Measurements from ENCODE around the gene NDUFB6. TPM values are rescaled to one million over a fixed set of nuclear protein-coding genes. Genes with fewer than 3 reads are reported as not detected.

The NDUFB6 gene
- total and polyA plus RNA-seq, 2 of the 4 experiments (the other 2 are of a cell fraction), result 24.2 to 51.0 TPM

DNA sequence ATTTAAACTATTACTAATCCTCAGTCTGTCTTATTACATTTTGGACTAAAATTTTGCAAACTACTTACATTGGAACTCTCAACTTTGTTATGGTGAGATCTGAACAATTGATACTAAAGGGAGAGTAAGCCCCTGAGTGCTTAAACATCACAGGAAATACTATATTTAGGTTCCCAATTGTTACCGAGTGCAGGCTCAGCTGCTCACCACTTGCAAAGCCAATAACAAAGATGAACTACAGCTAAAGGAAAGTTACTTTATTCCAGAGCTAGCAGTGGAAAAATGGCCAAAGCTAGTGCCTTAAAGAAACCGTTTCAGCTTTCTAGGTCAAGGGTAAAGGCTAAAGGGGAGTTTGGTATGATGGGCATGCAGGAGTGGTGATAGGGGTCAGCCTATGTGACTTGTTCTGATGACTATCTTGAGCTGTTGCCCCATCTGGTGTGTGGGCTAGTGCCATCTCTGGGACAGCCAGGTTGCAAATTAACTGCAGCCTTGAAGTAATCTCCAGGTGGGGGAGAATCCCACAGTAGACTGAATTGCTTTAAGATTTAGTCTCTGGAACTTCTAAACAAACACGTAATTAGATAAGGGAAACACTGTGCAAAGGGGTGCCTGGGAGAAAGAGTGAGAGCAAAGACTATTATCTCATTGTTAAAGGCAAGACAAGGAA is 7.8 kb upstream of the NDUFB6 start:
- H3K9me3 ChIP-seq (ENCODE audit: control insufficient read depth, insufficient read depth, low read length), result no peaks in the 10 kb centered on the region
- TF ChIP-seq, protein P1, sequence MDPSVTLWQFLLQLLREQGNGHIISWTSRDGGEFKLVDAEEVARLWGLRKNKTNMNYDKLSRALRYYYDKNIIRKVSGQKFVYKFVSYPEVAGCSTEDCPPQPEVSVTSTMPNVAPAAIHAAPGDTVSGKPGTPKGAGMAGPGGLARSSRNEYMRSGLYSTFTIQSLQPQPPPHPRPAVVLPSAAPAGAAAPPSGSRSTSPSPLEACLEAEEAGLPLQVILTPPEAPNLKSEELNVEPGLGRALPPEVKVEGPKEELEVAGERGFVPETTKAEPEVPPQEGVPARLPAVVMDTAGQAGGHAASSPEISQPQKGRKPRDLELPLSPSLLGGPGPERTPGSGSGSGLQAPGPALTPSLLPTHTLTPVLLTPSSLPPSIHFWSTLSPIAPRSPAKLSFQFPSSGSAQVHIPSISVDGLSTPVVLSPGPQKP (IDR thresholded peaks at IDR 0.05; ENCODE audit: borderline replicate concordance, low read depth, low read length), result no peak
- TF ChIP-seq RFX5 (IDR thresholded peaks at IDR 0.05; ENCODE audit: low read depth, low read length) (no peak), NFE2L2 (IDR thresholded peaks at IDR 0.05; ENCODE audit: low read depth, low read length) (no peak), RAD21 (IDR thresholded peaks at IDR 0.05; ENCODE audit: low read length) (no peak), CEBPB (IDR thresholded peaks at IDR 0.05; ENCODE audit: low read depth, low read length) (no peak), SMC3 (IDR thresholded peaks at IDR 0.05; ENCODE audit: low read depth, low read length) (no peak), MAZ (IDR thresholded peaks at IDR 0.05; ENCODE audit: borderline replicate concordance, low read depth, low read length) (no peak), POLR2A (IDR thresholded peaks at IDR 0.05; ENCODE audit: low read depth, low read length) (no peak), MAFK (IDR thresholded peaks at IDR 0.05; ENCODE audit: low read depth, low read length) (no peak), CHD1 (IDR thresholded peaks at IDR 0.05; ENCODE audit: low read depth, low read length) (no peak)
- TF ChIP-seq, protein P2, sequence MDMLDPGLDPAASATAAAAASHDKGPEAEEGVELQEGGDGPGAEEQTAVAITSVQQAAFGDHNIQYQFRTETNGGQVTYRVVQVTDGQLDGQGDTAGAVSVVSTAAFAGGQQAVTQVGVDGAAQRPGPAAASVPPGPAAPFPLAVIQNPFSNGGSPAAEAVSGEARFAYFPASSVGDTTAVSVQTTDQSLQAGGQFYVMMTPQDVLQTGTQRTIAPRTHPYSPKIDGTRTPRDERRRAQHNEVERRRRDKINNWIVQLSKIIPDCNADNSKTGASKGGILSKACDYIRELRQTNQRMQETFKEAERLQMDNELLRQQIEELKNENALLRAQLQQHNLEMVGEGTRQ (IDR thresholded peaks at IDR 0.05; ENCODE audit: low read depth, low read length), result no peak
- TF ChIP-seq, protein P3, sequence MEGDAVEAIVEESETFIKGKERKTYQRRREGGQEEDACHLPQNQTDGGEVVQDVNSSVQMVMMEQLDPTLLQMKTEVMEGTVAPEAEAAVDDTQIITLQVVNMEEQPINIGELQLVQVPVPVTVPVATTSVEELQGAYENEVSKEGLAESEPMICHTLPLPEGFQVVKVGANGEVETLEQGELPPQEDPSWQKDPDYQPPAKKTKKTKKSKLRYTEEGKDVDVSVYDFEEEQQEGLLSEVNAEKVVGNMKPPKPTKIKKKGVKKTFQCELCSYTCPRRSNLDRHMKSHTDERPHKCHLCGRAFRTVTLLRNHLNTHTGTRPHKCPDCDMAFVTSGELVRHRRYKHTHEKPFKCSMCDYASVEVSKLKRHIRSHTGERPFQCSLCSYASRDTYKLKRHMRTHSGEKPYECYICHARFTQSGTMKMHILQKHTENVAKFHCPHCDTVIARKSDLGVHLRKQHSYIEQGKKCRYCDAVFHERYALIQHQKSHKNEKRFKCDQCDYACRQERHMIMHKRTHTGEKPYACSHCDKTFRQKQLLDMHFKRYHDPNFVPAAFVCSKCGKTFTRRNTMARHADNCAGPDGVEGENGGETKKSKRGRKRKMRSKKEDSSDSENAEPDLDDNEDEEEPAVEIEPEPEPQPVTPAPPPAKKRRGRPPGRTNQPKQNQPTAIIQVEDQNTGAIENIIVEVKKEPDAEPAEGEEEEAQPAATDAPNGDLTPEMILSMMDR (conservative IDR thresholded peaks at IDR 0.05; ENCODE audit: low read depth, low read length), result no peak
- no peaks in the 10 kb centered on the region for H3K36me3 ChIP-seq (ENCODE audit: control insufficient read depth, insufficient read depth, low read length)
- H3K4me2 ChIP-seq (ENCODE audit: low read depth, low read length), result peak overlapping the region; percentile 58; the same call in 1 of the 2 replicates
- no peak overlapping the region for H3K4me3 ChIP-seq (ENCODE audit: insufficient read depth, low read depth, low read length)
- no peak overlapping the region for H4K5ac ChIP-seq (ENCODE audit: low read depth, low read length)
- no peak overlapping the region for H3K27ac ChIP-seq (ENCODE audit: insufficient read depth, low read length)
- intact Hi-C loops (cut with micrococcal nuclease) (loop anchor here (1.0 kb wide), 1 partner anchor 388 kb away; no protein-coding TSS in a partner anchor), in situ Hi-C loops (cut with MboI; ENCODE audit: low sequenced_read_pairs) (loop anchor here (5.0 kb wide), 1 partner anchor 387 kb away; no protein-coding TSS in a partner anchor), dilution Hi-C loops (cut with HindIII; ENCODE audit: low sequenced_read_pairs, unreplicated experiment) (no loop called here)
- H2AFZ ChIP-seq (replicated peaks; ENCODE audit: low read length, poor library complexity), result no peak overlapping the region
- H2BK5ac ChIP-seq (ENCODE audit: low read depth, low read length, poor library complexity, severe bottlenecking), result no peak overlapping the region
- H4K91ac ChIP-seq (ENCODE audit: insufficient read depth, low read depth, low read length), result no peak overlapping the region
- no peak overlapping the region for H3K18ac ChIP-seq (ENCODE audit: low read depth, low read length)
- no peak overlapping the region for H3K56ac ChIP-seq (ENCODE audit: extremely low read depth, insufficient read depth, low read length)
- no peaks in the 10 kb centered on the region for H4K20me1 ChIP-seq (ENCODE audit: insufficient read depth, low read length)
- no peak overlapping the region for H2BK20ac ChIP-seq (ENCODE audit: low read depth, low read length)
- H2AK9ac ChIP-seq (replicated peaks; ENCODE audit: low read depth, low read length, poor library complexity), result no peak overlapping the region
- no peak overlapping the region for H2AK5ac ChIP-seq (ENCODE audit: low read depth, low read length)
- no peaks in the 10 kb centered on the region for H3K79me1 ChIP-seq (ENCODE audit: low read depth in 1 of 2, low read length in 2 of 2)
- DNase-seq (no peak), ATAC-seq (ENCODE audit: low read depth) (peak; percentile 24; the same call in 1 of the 2 replicates)
- no peak overlapping the region for H3K4ac ChIP-seq (ENCODE audit: low read depth, low read length)
- no peak overlapping the region for H3K9ac ChIP-seq (ENCODE audit: low read depth, low read length)
- no TSS peak for BruUV-seq (replicated peaks)
- H2BK15ac ChIP-seq (ENCODE audit: low read depth, low read length), result no peak overlapping the region
- CTCF ChIA-PET, result interaction anchor here (0.8 to 11.5 kb wide), 16 partner anchors 8 to 396 kb away, joined by 3 to 189 read pairs (median 5); partner anchors contain the start of genes ACO1, NDUFB6 and TOPORS
- 0 out of 2 replicates have a peak, but pooled peaks cover 3% of the 10 kb centered on the region for H3K4me1 ChIP-seq (ENCODE audit: control insufficient read depth, insufficient read depth, low read length)
- no peak overlapping the region for H2BK120ac ChIP-seq (ENCODE audit: low read depth, low read length)
- peaks cover 2% of the 10 kb centered on the region; the same call in 1 of the 2 replicates for H3K27me3 ChIP-seq (ENCODE audit: control insufficient read depth, insufficient read depth, low read length)
- no peaks in the 10 kb centered on the region for H3K9me1 ChIP-seq (ENCODE audit: insufficient read depth, low read length)
- no peak overlapping the region for H4K8ac ChIP-seq (ENCODE audit: low read depth in 2 of 2, low read length in 2 of 2)
- no peak overlapping the region for H3K14ac ChIP-seq (replicated peaks; ENCODE audit: low read depth, low read length)
- WGBS, 2 experiments (ENCODE audit: extremely low coverage in 2 of 2, insufficient read length in 1 of 2), result no CpG with 5 or more reads among the region's 3 CpGs
- POLR2A ChIA-PET (ENCODE audit: unreplicated experiment), result no interaction called here
- no peak overlapping the region for H3K23ac ChIP-seq (ENCODE audit: low read depth, low read length)

All from IMR-90 (cell line).